Measurements from ENCODE around the gene EVI5L.

EVI5L gene

DNA sequence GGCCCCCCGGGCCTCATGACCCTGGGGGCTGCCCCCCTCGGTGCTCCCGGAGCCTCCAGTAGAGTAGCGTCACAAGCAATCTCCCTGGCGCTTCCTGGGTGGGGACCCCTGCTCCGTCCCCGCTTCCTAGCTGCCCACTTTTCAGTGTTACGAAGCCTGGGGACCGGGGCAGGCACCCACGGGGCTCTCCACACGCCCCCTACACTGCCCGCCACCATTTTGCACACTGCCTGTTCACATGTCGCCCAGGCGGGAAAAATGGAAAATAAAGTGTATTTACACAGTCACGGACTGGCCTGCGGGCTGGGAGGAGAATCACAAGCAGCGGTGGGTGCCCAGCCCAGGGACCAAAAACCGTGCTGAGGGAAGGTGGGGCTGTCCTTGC, 34.7 kb downstream of the EVI5L start:
- no peak for DNase-seq
- Histone ChIP-seq H3K36me3 (replicated peaks) (no peaks in the 10 kb centered on the region), H3K27me3 (replicated peaks) (no peaks in the 10 kb centered on the region), H3K27ac (no peak overlapping the region), H3K4me3 (ENCODE audit: low read depth, low read length) (no peak overlapping the region)
- in situ Hi-C loops (cut with HindIII; ENCODE audit: low pct_ligation_motif_present, low sequenced_read_pairs), result no loop called here
- TF ChIP-seq CTCF (IDR thresholded peaks at IDR 0.05; ENCODE audit: low read depth, low read length, missing control alignments), result no peak

DNA sequence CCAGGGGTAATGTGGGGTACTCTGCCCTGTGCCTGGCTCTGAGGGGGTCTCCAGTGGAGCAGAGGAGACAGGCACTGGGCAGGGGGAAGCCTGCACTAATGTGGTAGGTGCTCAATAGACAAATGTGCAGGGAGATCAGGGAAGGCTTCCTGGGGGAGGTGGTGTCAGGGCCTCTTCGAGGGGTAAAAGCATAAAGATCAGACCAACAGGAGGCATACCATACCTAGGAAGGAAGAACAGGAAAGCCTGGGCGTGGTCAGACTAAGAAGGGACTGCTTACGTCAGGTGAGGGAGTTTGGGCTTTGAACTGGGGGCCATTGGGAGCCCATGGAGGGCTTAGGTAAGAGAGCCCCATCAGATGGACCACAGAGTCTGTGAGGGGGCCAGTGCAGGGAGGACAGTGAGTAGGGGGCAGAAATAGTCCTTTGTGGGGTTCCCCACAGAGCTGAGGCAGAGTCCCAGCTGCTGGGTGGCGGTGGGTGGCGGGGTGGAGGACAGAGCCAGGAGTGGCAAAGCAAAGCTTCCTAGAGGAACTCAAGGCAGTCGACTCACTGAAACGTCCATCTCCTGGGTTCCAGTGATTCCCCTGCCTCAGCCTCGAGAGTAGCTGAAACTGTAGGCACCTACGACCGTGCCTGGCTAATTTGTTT, 35.4 kb downstream of the EVI5L start:
- no peak for DNase-seq
- no peak for TF ChIP-seq CTCF (IDR thresholded peaks at IDR 0.05; ENCODE audit: low read depth, low read length, missing control alignments)
- Histone ChIP-seq H3K27me3 (replicated peaks) (no peaks in the 10 kb centered on the region), H3K36me3 (replicated peaks) (no peaks in the 10 kb centered on the region), H3K27ac (no peak overlapping the region), H3K4me3 (ENCODE audit: low read depth, low read length) (no peak overlapping the region)
- in situ Hi-C loops (cut with HindIII; ENCODE audit: low pct_ligation_motif_present, low sequenced_read_pairs), result no loop called here

- in situ Hi-C loops (cut with HindIII; ENCODE audit: low pct_ligation_motif_present, low sequenced_read_pairs), result no loop called here
- Histone ChIP-seq H3K4me3 (ENCODE audit: low read depth, low read length) (no peak overlapping the region), H3K27me3 (replicated peaks) (no peaks in the 10 kb centered on the region), H3K27ac (no peak overlapping the region), H3K36me3 (replicated peaks) (no peaks in the 10 kb centered on the region)
- no peak for DNase-seq
- no peak for TF ChIP-seq CTCF (IDR thresholded peaks at IDR 0.05; ENCODE audit: low read depth, low read length, missing control alignments)
Observed at GRCh38 chr19:7866399-7867091, 36.5 kb downstream of the EVI5L start.

DNA sequence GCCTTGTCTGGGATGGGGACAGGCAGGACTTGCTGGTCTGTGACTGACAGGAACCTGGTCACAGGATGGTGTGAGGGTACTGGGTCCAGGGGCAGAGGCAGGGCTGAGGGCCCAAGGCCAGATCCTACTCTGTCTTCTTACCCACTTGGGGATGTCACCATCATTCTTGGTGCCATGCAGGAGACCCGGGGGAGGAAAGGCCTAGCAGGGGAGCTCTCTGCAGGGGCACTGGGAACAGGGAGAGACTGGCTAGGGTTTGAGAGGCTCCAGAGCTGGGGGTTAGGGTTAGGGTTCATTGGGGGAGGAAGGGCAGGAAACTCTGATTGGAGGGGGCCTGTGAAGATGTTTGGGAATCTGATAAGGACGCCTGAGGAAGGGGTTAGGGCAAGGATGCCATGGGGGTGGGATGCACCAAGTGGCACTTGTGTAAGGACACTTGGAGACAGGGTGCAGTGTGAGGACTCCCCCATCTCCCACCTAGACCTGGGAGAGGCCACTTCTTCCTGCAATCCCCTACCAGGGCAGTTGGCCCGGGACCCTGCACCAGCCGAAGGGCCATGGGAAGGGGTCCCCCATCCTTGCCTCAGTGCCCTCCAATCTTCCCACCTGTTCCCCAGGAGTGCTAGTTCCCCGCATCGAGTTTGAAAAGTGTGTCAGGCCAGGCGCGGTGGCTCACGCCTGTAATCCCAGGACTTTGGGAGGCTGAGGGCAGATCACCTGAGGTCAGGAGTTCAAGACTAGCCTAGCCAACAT, 37.2 kb downstream of the EVI5L start:
- in situ Hi-C loops (cut with HindIII; ENCODE audit: low pct_ligation_motif_present, low sequenced_read_pairs), result no loop called here
- no peaks in the 10 kb centered on the region for H3K36me3 ChIP-seq (replicated peaks)
- TF ChIP-seq CTCF (IDR thresholded peaks at IDR 0.05; ENCODE audit: low read depth, low read length, missing control alignments), result no peak
- DNase-seq, result no peak
- no peak overlapping the region for H3K27ac ChIP-seq
- no peak overlapping the region for H3K4me3 ChIP-seq (ENCODE audit: low read depth, low read length)
- H3K27me3 ChIP-seq (replicated peaks), result no peaks in the 10 kb centered on the region

GRCh38 chr19:7868326-7868670, 38.3 kb downstream of the EVI5L start:
- H3K4me3 ChIP-seq (ENCODE audit: low read depth, low read length), result no peak overlapping the region
- DNase-seq, result no peak
- H3K27ac ChIP-seq, result no peak overlapping the region
- in situ Hi-C loops (cut with HindIII; ENCODE audit: low pct_ligation_motif_present, low sequenced_read_pairs), result no loop called here
- peaks cover 6% of the 10 kb centered on the region for H3K27me3 ChIP-seq (replicated peaks)
- H3K36me3 ChIP-seq (replicated peaks), result no peaks in the 10 kb centered on the region
- TF ChIP-seq CTCF (IDR thresholded peaks at IDR 0.05; ENCODE audit: low read depth, low read length, missing control alignments), result no peak
